Neutrophil (primary cell): ENCODE results near the gene TBC1D17.

Experiments
- H3K27ac ChIP-seq: fragments of 200-600 bp; sonication (generic); 2 replicates; pipeline ENCODE4 v1.5.1; 2016; ENCODE audit warnings: mild to moderate bottlenecking, moderate library complexity
- H3K27me3 ChIP-seq: fragments of 200-600 bp; sonication (generic); 2 replicates; pipeline ENCODE4 v1.6.0; 2016; ENCODE audit warnings: mild to moderate bottlenecking
- H3K36me3 ChIP-seq: fragments of 200-600 bp; sonication (generic); 2 replicates; pipeline ENCODE4 v1.5.1; 2017
- H3K4me1 ChIP-seq, 2 experiments: fragments of 200-600 bp in 1 of 2; sonication (generic) in 1 of 2; 1 replicate in 1 of 2; 2 replicates in 1 of 2; pipeline versions ENCODE4 v1.5.1 to v1.6.1; 2013 to 2016; ENCODE audit warnings: low read depth in 1 of 2, low read length in 1 of 2, mild to moderate bottlenecking in 1 of 2, moderate library complexity in 1 of 2; ENCODE audit not compliant: control insufficient read depth in 1 of 2, insufficient read depth in 1 of 2
- H3K4me3 ChIP-seq, 2 experiments: fragments of 200-600 bp in 1 of 2; sonication (generic) in 1 of 2; 1 replicate in 1 of 2; 2 replicates in 1 of 2; pipeline ENCODE4 v1.5.1; 2013 to 2016; ENCODE audit warnings: low read depth in 1 of 2, low read length in 1 of 2, mild to moderate bottlenecking in 1 of 2, moderate library complexity in 1 of 2
- H3K9me3 ChIP-seq: fragments of 200-600 bp; sonication (generic); 2 replicates; pipeline ENCODE4 v1.5.1; 2016
- TF ChIP-seq, protein P1 (sequence below): fragments of 200-600 bp; sonication (generic); IDR thresholded peaks from 2 replicates; pipeline ENCODE4 v1.5.1; 2016; ENCODE audit warnings: antibody characterized with exemption

Gene TBC1D17

DNA sequence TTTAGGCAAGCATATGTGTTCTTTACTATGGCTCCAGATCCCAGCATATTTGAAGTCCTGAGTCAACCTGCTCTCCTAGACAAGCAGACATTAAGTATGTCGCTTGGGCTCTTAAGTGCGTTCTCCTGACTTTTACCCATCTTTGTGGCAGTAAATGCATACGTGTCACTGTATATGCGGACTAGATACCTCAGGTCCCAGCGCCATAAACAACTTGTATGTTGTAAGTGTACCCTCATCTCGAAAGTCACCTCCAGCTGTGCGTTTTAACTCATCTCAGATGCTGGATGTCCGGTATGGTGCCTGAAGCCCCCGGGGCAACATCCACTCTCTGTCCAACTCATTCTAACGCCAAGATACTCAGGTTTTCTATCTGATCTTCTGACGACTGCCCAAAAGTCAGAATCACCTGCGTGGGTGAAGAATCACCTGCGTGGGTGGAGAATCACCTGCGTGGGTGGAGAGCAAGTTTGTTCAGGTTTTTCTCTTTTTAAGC is 24.8 kb upstream of the TBC1D17 start:
- H3K4me1 ChIP-seq, result peaks cover 37 to 39% of the 10 kb centered on the region in 2 experiments
- no peak overlapping the region for H3K4me3 ChIP-seq
- H3K9me3 ChIP-seq, result no peaks in the 10 kb centered on the region
- H3K36me3 ChIP-seq, result peaks cover 26% of the 10 kb centered on the region
- peaks cover 20% of the 10 kb centered on the region for H3K27me3 ChIP-seq
- H3K27ac ChIP-seq, result no peak overlapping the region
- TF ChIP-seq, protein P1, sequence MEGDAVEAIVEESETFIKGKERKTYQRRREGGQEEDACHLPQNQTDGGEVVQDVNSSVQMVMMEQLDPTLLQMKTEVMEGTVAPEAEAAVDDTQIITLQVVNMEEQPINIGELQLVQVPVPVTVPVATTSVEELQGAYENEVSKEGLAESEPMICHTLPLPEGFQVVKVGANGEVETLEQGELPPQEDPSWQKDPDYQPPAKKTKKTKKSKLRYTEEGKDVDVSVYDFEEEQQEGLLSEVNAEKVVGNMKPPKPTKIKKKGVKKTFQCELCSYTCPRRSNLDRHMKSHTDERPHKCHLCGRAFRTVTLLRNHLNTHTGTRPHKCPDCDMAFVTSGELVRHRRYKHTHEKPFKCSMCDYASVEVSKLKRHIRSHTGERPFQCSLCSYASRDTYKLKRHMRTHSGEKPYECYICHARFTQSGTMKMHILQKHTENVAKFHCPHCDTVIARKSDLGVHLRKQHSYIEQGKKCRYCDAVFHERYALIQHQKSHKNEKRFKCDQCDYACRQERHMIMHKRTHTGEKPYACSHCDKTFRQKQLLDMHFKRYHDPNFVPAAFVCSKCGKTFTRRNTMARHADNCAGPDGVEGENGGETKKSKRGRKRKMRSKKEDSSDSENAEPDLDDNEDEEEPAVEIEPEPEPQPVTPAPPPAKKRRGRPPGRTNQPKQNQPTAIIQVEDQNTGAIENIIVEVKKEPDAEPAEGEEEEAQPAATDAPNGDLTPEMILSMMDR, result no peak

DNA sequence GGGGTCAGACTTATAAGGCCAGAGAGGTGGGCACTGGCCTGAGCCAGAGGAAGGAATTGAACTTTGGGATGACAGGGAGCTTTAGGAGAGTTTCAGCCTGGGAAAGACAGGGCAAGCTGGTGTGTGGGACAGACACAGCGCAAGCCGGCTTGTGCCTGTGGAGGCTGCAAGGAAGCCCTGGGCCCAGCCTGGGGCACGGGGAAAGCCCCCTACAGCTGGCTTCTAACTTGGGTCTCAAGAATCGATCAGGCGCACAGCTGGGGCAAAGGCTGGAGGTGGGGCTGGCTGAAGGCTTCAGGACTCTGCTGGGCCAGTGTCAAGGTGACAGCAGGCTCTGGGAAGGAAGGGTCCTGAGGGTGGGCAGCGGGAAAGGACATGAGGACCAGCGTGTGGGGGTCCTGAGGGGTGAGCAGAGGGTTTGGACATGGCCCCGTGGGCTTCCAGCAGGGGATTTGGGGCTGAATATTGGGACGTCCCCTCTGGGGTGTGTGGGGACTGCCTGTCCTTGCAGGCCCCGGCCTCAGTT is 23.6 kb upstream of the TBC1D17 start:
- peaks cover 38% of the 10 kb centered on the region for H3K36me3 ChIP-seq
- TF ChIP-seq, protein P1, result no peak
- no peaks in the 10 kb centered on the region for H3K9me3 ChIP-seq
- peaks cover 25 to 27% of the 10 kb centered on the region in 2 experiments for H3K4me1 ChIP-seq
- peaks cover 20% of the 10 kb centered on the region for H3K27me3 ChIP-seq
- H3K27ac ChIP-seq, result no peak overlapping the region
- H3K4me3 ChIP-seq, result no peak overlapping the region

DNA sequence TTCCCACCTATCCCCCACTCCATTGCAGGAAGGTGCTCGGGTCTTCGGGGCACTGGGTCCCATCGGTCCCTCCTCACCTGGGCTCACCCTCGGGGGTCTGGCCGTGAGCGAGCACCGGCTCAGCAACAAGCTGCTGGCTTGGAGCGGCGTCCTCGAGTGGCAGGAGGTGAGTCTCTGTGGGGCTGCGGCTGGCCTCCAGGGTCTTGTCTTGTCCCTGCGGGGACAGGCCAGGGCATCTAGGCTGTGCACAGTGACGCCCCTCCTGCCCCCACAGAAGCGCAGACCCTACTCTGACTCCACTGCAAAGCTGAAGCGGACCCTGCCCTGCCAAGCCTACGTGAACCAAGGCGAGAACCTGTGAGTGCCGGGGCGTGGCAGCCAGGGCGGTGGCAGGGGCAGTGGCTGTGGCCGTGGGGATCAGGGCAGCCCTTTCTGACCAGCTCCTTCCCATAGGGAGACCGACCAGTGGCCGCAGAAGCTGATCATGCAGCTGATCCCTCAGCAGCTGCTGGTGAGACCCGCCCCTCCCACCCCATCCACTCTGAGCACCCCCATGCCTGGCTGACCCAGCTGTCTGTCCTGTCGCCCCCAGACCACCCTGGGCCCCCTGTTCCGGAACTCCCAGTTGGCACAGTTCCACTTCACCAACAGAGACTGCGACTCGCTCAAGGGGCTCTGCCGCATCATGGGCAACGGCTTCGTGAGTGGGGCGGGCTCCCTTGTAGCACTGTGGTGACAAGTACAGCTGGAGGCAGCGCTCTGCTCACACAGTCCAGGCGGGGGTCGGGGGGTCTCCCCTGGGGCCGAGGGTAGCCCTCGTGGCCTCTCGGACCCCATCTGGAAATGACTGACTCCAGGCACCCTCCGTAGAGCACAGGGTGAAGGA is 22.9 kb upstream of the TBC1D17 start:
- peaks cover 45% of the 10 kb centered on the region for H3K36me3 ChIP-seq
- H3K9me3 ChIP-seq, result no peaks in the 10 kb centered on the region
- peaks cover 18 to 20% of the 10 kb centered on the region in 2 experiments for H3K4me1 ChIP-seq
- no peak overlapping the region for H3K4me3 ChIP-seq
- TF ChIP-seq, protein P1, result no peak
- peaks cover 20% of the 10 kb centered on the region for H3K27me3 ChIP-seq
- H3K27ac ChIP-seq, result no peak overlapping the region

DNA sequence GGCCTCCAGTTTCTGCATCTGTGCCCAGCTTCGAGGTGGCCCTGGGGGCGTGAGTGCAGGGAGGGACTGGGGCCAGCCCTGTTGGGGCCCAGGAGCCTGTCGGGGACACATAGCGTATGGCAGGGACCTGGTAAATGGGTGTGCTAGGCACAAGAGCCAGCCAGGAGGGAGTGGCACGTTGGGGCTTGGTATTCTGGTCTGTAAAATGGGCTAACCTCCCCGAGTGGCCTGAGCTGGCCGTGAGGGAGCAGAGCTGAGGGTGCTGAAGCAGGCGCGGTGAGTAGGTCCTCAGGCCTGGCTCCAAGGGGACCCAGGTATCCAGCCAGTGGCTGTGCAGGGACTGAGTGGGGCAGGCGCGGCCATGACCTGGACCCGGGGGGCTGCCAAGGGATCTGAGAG is 22.2 kb upstream of the TBC1D17 start:
- Histone ChIP-seq H3K9me3 (no peaks in the 10 kb centered on the region), H3K36me3 (peaks cover 52% of the 10 kb centered on the region), H3K27me3 (peaks cover 20% of the 10 kb centered on the region), H3K4me3 (no peak overlapping the region), H3K27ac (no peak overlapping the region), H3K4me1 (peaks cover 11 to 13% of the 10 kb centered on the region in 2 experiments)
- TF ChIP-seq, protein P1, result no peak

DNA sequence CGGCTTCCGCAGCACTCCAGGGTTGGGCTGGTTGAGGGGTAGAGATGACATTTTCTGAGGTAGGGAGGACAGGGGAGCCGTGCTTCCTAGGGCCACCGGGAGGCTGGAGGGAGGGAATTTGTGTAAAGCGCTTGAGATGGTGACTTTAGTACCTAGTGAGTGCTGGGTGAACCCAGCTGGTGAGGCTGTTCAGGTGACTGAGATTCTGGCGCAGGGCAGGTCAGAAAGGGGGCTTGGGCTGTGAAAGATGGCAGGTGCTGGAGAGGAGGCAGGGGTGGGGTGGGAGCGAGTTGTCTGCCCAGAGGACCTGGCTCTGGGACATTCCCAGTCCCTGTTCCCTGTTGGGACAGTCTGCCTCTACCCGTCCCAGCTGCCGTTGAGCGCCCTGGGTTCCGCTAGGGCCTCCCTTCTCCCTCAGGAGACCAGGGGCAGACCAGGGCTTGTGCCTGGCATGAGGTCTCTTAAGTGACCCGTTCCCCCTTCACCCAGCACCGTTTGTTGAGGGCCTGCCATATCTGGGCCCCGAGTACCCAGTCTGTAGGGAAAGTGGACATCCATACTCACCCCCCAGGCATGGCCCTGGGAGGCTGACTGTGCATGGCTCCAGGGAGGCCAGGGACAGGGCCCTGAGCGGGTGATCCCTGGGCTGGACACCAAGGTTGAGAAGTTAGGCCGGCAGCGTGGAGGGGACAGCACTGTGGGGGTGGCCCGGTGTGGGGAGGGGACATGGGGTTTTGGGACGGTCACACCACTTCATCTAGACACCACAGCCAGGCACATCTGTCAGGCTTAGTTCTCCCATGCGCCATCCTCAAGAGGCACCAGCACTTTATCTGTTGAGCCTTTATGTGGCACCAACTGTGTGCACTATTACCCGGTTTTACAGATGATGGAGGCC is 21.6 kb upstream of the TBC1D17 start:
- peak overlapping the region; percentile 18 for H3K27ac ChIP-seq
- H3K27me3 ChIP-seq, result peaks cover 20% of the 10 kb centered on the region
- no peak overlapping the region for H3K4me3 ChIP-seq
- TF ChIP-seq, protein P1, result no peak
- H3K9me3 ChIP-seq, result no peaks in the 10 kb centered on the region
- H3K4me1 ChIP-seq, result peaks cover 10 to 11% of the 10 kb centered on the region in 2 experiments
- H3K36me3 ChIP-seq, result peaks cover 58% of the 10 kb centered on the region
